Measurements from ENCODE around the gene COX6A2. TPM values are rescaled to one million over a fixed set of nuclear protein-coding genes. Genes with fewer than 3 reads are reported as not detected.

COX6A2 gene
- total RNA-seq, 2 experiments from 2014 or later: not detected

DNA sequence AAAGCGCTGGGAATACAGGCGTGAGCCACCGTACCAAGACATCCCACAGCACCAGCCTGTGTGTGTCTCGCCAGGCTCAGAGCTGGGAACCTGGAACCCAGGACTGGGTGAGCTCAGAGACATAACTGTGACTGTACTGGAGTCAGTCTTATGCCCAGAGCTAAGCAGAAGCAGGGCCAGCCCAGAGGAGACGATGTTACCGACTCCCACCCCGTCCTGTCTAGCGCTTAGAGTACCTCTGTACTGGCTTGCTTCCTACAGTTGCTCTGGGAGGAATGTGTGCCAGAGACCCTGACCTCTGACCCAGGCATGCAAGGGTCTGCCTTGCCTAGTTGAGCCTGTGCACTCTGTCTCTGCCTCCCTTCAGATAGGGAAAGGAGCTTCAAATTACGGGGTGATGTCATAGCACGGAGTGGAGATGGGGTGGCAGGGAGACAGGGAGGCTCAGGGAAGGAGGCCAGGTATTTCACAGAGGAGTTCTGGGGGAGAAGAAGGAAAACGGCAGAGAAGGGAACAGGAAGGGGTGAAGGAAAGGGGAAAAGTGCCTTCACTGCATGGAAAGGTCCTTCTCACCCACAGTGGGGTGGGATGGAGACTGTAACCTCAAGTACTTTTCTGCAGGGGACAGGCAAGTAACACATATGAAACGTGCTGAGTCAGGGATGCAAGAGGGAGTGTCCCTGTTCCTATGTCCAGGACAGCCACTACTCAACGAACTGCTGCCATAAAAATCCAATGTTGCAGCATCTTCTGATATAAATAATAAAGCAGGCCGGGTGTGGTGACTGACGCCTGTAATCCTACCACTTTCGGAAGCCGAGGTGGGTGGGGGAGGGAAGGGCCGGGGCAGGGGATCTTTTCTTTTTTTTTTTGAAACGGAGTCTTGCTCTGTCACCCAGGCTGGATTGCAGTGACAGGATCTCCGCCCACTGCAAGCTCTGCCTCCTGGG, 25.4 kb upstream of the COX6A2 start:
- ChIA-PET POLR2A (no interaction called here), CTCF (ENCODE audit: unreplicated experiment) (no interaction called here)
- intact Hi-C loops (cut with micrococcal nuclease; ENCODE audit: unreplicated experiment): loop anchor here (10.0 kb wide), 1 partner anchor 339 kb away; the partner anchor contains the start of gene KAT8
- no peak overlapping the region for H3K4me3 ChIP-seq (ENCODE audit: low read depth, low read length, poor library complexity, severe bottlenecking)
- no peak overlapping the region for H3K27ac ChIP-seq (ENCODE audit: low read depth, low read length, poor library complexity, severe bottlenecking)
- no TSS peak for BruUV-seq (replicated peaks)
- H3K9me2 ChIP-seq (ENCODE audit: insufficient read depth, low read length): no peaks in the 10 kb centered on the region
- TF ChIP-seq, protein P1, sequence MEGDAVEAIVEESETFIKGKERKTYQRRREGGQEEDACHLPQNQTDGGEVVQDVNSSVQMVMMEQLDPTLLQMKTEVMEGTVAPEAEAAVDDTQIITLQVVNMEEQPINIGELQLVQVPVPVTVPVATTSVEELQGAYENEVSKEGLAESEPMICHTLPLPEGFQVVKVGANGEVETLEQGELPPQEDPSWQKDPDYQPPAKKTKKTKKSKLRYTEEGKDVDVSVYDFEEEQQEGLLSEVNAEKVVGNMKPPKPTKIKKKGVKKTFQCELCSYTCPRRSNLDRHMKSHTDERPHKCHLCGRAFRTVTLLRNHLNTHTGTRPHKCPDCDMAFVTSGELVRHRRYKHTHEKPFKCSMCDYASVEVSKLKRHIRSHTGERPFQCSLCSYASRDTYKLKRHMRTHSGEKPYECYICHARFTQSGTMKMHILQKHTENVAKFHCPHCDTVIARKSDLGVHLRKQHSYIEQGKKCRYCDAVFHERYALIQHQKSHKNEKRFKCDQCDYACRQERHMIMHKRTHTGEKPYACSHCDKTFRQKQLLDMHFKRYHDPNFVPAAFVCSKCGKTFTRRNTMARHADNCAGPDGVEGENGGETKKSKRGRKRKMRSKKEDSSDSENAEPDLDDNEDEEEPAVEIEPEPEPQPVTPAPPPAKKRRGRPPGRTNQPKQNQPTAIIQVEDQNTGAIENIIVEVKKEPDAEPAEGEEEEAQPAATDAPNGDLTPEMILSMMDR (conservative IDR thresholded peaks at IDR 0.05; ENCODE audit: low read length): no peak
- no peak for TF ChIP-seq EZH2phosphoT487 (IDR thresholded peaks at IDR 0.05; ENCODE audit: borderline replicate concordance, low read depth, low read length)
- H3K4me1 ChIP-seq (ENCODE audit: insufficient read depth, low read length, poor library complexity, severe bottlenecking): peaks cover 26% of the 10 kb centered on the region
- no peak overlapping the region for H3K4me2 ChIP-seq (ENCODE audit: low read length)
- H2AFZ ChIP-seq (ENCODE audit: low read length): no peak overlapping the region
- DNase-seq (ENCODE audit: low spot score): no peak
- H3K36me3 ChIP-seq (ENCODE audit: insufficient read depth, low read length): peaks cover 13% of the 10 kb centered on the region; the same call in 1 of the 2 replicates
- peaks cover 29% of the 10 kb centered on the region; the same call in 1 of the 2 replicates for H3K79me2 ChIP-seq (ENCODE audit: insufficient read depth, low read depth, low read length)
- no peaks in the 10 kb centered on the region for H3K9me3 ChIP-seq (ENCODE audit: low read length)
- peaks cover 12% of the 10 kb centered on the region for H4K20me1 ChIP-seq (ENCODE audit: insufficient read depth, low read length)

DNA sequence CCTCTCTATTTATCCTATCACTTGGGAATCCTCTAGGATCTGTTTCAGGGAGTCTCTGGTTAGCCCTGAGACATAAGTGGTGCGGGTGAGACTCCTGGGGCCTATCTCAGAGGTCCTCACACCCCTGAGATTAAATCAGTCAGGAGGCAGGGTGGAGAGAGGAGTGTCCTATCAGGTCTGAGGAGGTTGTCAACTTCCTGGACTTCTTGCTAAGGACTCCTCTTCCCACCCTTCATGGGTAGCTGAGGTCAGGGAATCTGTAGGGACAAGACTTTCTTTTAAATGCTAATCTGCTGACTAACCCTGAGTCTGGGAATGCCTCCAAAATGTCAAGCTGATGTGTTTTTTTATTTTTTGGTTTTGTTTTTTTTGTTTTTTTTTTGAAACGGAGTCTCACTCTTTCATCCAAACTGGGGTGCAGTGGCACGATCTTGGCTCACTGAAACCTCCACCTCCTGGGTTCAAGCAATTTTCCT, 24.5 kb upstream of the COX6A2 start:
- intact Hi-C loops (cut with micrococcal nuclease; ENCODE audit: unreplicated experiment): loop anchor here (10.0 kb wide), 1 partner anchor 338 kb away; the partner anchor contains the start of gene KAT8
- no TSS peak for BruUV-seq (replicated peaks)

More for the DNA sequence above, 24.5 kb upstream of the COX6A2 start:
- no peak overlapping the region for H2AFZ ChIP-seq (ENCODE audit: low read length)
- H3K4me3 ChIP-seq (ENCODE audit: low read depth, low read length, poor library complexity, severe bottlenecking): no peak overlapping the region
- POLR2A ChIA-PET: no interaction called here
- H3K36me3 ChIP-seq (ENCODE audit: insufficient read depth, low read length): peaks cover 13% of the 10 kb centered on the region; the same call in 1 of the 2 replicates
- peaks cover 21% of the 10 kb centered on the region; the same call in 1 of the 2 replicates for H3K79me2 ChIP-seq (ENCODE audit: insufficient read depth, low read depth, low read length)
- TF ChIP-seq, protein P1 (conservative IDR thresholded peaks at IDR 0.05; ENCODE audit: low read length): no peak
- no peak for TF ChIP-seq EZH2phosphoT487 (IDR thresholded peaks at IDR 0.05; ENCODE audit: borderline replicate concordance, low read depth, low read length)
- peaks cover 25% of the 10 kb centered on the region for H3K4me1 ChIP-seq (ENCODE audit: insufficient read depth, low read length, poor library complexity, severe bottlenecking)
- no peak overlapping the region for H3K27ac ChIP-seq (ENCODE audit: low read depth, low read length, poor library complexity, severe bottlenecking)
- H3K9me3 ChIP-seq (ENCODE audit: low read length): no peaks in the 10 kb centered on the region
- peaks cover 12% of the 10 kb centered on the region for H4K20me1 ChIP-seq (ENCODE audit: insufficient read depth, low read length)
- no peak for DNase-seq (ENCODE audit: low spot score)
- no peaks in the 10 kb centered on the region for H3K9me2 ChIP-seq (ENCODE audit: insufficient read depth, low read length)
- H3K4me2 ChIP-seq (ENCODE audit: low read length): no peak overlapping the region
- CTCF ChIA-PET (ENCODE audit: unreplicated experiment): no interaction called here
